GM12801 (cell line): Measurements from ENCODE around the gene PCSK5.

Experiments used
- CTCF ChIP-seq: IDR thresholded peaks from one replicate; pipeline ENCODE4 v1.5.1; 2011; ENCODE audit warnings: control low read depth; ENCODE audit not compliant: insufficient read length; ENCODE audit errors: extremely low read depth

Gene PCSK5

GRCh38 chr9:76245518-76245917 is 355.0 kb downstream of the PCSK5 start:
- no peak for TF ChIP-seq CTCF

- no peak for TF ChIP-seq CTCF
Observed at GRCh38 chr9:76246680-76247079, 356.2 kb downstream of the PCSK5 start.

GRCh38 chr9:76247426-76247825 is 357.0 kb downstream of the PCSK5 start:
- no peak for TF ChIP-seq CTCF

GRCh38 chr9:76249309-76249708 is 358.8 kb downstream of the PCSK5 start:
- TF ChIP-seq CTCF = no peak

GRCh38 chr9:76255781-76256455 is 365.4 kb downstream of the PCSK5 start:
- TF ChIP-seq CTCF = no peak

GRCh38 chr9:76257311-76257710 is 366.8 kb downstream of the PCSK5 start:
- TF ChIP-seq CTCF = no peak

GRCh38 chr9:76266649-76267283 is 376.3 kb downstream of the PCSK5 start:
- no peak for TF ChIP-seq CTCF
